DND-41 (cell line): ENCODE measurements around the gene HYDIN.

Source experiments
- ATAC-seq: fragments of 200-7000 bp; cut with Tn5 transposase; 3 replicates; pipeline ENCODE4 v1.9.1; 2021; ENCODE audit warnings: low read depth; ENCODE audit not compliant: insufficient read depth
- DNase-seq: peaks from one replicate; pipeline ENCODE4 v3.0.0-alpha.2; 2020
- H2AFZ ChIP-seq: 2 replicates; pipeline ENCODE4 v1.6.0; 2012; ENCODE audit warnings: low read depth, low read length
- H3K27ac ChIP-seq: 2 replicates; pipeline ENCODE4 v1.5.1; 2012; ENCODE audit warnings: low read length, inconsistent platforms
- H3K27me3 ChIP-seq: fragments of 200-600 bp; sonication (generic); 2 replicates; pipeline ENCODE4 v1.6.0; 2012; ENCODE audit warnings: low read length, mild to moderate bottlenecking, inconsistent platforms; ENCODE audit not compliant: insufficient read depth, poor library complexity
- H3K36me3 ChIP-seq: 2 replicates; pipeline ENCODE4 v1.5.1; 2012; ENCODE audit warnings: low read length, inconsistent platforms; ENCODE audit not compliant: insufficient read depth
- H3K4me1 ChIP-seq: 2 replicates; pipeline ENCODE4 v1.5.1; 2012; ENCODE audit warnings: mild to moderate bottlenecking, low read length; ENCODE audit not compliant: insufficient read depth
- H3K4me2 ChIP-seq: 2 replicates; pipeline ENCODE4 v1.6.0; 2012; ENCODE audit warnings: mild to moderate bottlenecking, moderate library complexity, low read length, inconsistent platforms; ENCODE audit not compliant: insufficient read depth
- H3K4me3 ChIP-seq, 2 experiments: fragments of 200-600 bp in 1 of 2; shearing (Covaris generic) in 1 of 2; 2 replicates each; pipeline ENCODE4 v1.5.1; 2012 to 2016; ENCODE audit warnings: inconsistent platforms in 2 of 2, low read length in 2 of 2, mild to moderate bottlenecking in 2 of 2, low read depth in 1 of 2, moderate library complexity in 1 of 2
- H3K79me2 ChIP-seq: 2 replicates; pipeline ENCODE4 v1.6.0; 2012; ENCODE audit warnings: low read length, inconsistent platforms; ENCODE audit not compliant: insufficient read depth
- H3K9ac ChIP-seq: 2 replicates; pipeline ENCODE4 v1.6.0; 2012; ENCODE audit warnings: low read depth, mild to moderate bottlenecking, inconsistent platforms, low read length, moderate library complexity
- H3K9me3 ChIP-seq: 2 replicates; pipeline ENCODE4 v1.5.1; 2012; ENCODE audit warnings: low read length, moderate library complexity, mild to moderate bottlenecking, inconsistent platforms; ENCODE audit not compliant: insufficient read depth, severe bottlenecking
- H4K20me1 ChIP-seq: 2 replicates; pipeline ENCODE4 v1.6.0; 2012; ENCODE audit warnings: low read length; ENCODE audit not compliant: insufficient read depth
- CTCF ChIP-seq: IDR thresholded peaks from 2 replicates; pipeline ENCODE4 v1.5.1; 2012; ENCODE audit warnings: borderline replicate concordance, low read length, moderate library complexity, mild to moderate bottlenecking; ENCODE audit not compliant: poor library complexity, severe bottlenecking; ENCODE audit errors: extremely low read depth
- EZH2 ChIP-seq: IDR thresholded peaks from 3 replicates; pipeline ENCODE4 v1.6.1; 2012; ENCODE audit warnings: borderline replicate concordance, low read depth, mild to moderate bottlenecking, moderate library complexity, low read length, inconsistent platforms; ENCODE audit not compliant: severe bottlenecking

The HYDIN gene

DNA sequence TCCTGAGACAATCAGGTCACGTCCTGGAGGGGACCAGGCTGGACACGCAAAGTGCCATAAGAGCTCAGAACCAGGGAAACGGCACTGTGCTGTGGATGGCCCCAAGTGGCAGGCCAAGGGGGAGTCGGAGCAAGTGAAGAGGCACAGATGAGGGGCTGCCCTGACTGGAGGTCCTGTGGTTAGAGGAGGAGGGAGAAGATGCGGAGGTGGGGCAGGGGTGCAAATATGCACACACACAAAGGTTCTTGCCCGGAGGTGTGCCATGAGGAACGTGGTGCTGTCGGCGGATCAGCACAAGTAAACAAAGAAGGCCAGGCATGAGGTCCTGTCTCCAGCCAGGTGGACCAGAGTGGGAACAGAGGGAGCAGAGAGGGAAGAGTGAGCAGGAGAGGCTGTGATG lies 453.0 kb downstream of the HYDIN start:
- ATAC-seq (no peak), DNase-seq (no peak)
- no peak for TF ChIP-seq CTCF
- Histone ChIP-seq H3K27me3 (no peaks in the 10 kb centered on the region), H3K4me1 (no peaks in the 10 kb centered on the region), H3K4me2 (no peak overlapping the region), H3K27ac (no peak overlapping the region), H3K79me2 (no peaks in the 10 kb centered on the region), H3K9me3 (peaks cover 6% of the 10 kb centered on the region), H2AFZ (no peak overlapping the region), H3K4me3 (no peak overlapping the region), H3K9ac (no peak overlapping the region), H3K36me3 (peaks cover 66% of the 10 kb centered on the region), H4K20me1 (no peaks in the 10 kb centered on the region)

DNA sequence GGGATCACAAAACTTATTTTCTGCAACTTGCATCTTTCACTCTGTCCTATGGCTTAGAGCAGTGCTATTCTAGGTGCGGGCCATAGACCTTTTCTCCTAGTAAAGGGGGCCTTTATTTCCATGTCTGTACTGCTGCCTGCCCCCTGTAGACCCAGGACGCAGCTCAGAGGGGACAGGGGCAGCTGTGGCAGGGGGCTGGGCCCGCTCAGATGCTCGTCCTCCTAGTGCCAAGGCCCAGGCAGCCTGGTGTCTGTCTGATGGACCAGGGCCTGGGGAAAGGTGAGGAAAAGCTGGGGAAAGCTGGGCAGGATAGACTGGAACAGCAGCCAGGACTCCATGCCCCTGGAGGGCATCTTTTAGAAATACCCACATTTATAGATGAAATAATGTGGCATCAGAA lies 455.1 kb downstream of the HYDIN start:
- Histone ChIP-seq H3K9ac (no peak overlapping the region), H3K36me3 (peaks cover 66% of the 10 kb centered on the region), H3K4me3 (no peak overlapping the region), H2AFZ (no peak overlapping the region), H3K27me3 (no peaks in the 10 kb centered on the region), H3K79me2 (no peaks in the 10 kb centered on the region), H3K9me3 (no peaks in the 10 kb centered on the region), H3K27ac (no peak overlapping the region), H4K20me1 (0 out of 2 replicates have a peak, but pooled peaks cover 4% of the 10 kb centered on the region), H3K4me2 (no peak overlapping the region), H3K4me1 (no peaks in the 10 kb centered on the region)
- TF ChIP-seq CTCF (no peak), EZH2 (no peak)
- ATAC-seq (no peak), DNase-seq (no peak)

DNA sequence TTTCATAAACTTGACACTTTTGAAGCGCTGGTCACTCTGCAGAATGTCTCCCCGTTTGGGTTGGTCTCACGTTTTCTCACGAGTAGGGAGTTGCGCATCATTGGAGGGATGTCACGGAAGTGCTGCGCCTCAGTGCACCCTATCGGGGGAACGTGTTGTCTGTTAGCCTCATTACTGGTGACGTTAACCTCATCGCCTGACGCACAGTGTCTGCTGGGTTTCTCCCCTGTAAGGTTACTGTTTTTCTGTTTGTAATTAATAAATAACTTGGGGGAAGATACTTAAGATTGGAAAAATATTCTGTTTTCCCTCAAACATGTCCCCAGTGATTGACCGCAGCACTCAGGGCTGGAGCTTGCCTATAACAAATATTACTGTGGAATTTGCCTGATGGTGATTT lies 456.3 kb downstream of the HYDIN start:
- Histone ChIP-seq H3K27ac (no peak overlapping the region), H2AFZ (no peak overlapping the region), H3K27me3 (no peaks in the 10 kb centered on the region), H3K36me3 (peaks cover 64% of the 10 kb centered on the region), H3K79me2 (no peaks in the 10 kb centered on the region), H3K4me2 (no peak overlapping the region), H4K20me1 (0 out of 2 replicates have a peak, but pooled peaks cover 4% of the 10 kb centered on the region), H3K9ac (no peak overlapping the region), H3K9me3 (no peaks in the 10 kb centered on the region), H3K4me3 (no peak overlapping the region), H3K4me1 (no peaks in the 10 kb centered on the region)
- ATAC-seq: no peak
- no peak for TF ChIP-seq CTCF
- no peak for TF ChIP-seq EZH2
- no peak for DNase-seq

DNA sequence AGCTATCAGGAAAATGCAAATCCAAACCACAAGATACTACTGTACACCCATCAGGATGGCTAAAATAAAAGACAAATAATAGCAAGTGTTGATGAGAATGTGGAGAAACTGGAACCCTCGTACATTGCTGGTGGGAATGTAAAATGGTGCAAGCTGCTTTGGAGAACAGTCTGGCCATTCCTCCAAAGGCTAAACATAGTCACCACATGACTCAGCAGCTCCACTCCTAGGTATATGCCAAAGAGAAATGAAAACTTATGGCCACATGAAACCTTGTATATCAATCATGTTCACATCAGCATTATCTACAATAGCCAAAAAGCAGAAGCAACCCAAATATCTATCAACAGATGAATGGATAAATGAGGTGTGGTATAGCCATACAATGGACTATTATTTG lies 458.0 kb downstream of the HYDIN start:
- Histone ChIP-seq H3K4me1 (no peaks in the 10 kb centered on the region), H3K27me3 (no peaks in the 10 kb centered on the region), H3K27ac (no peak overlapping the region), H3K36me3 (peaks cover 62% of the 10 kb centered on the region), H3K9ac (no peak overlapping the region), H4K20me1 (0 out of 2 replicates have a peak, but pooled peaks cover 6% of the 10 kb centered on the region), H2AFZ (no peak overlapping the region), H3K79me2 (no peaks in the 10 kb centered on the region), H3K4me3 (no peak overlapping the region), H3K4me2 (no peak overlapping the region), H3K9me3 (no peaks in the 10 kb centered on the region)
- ATAC-seq (no peak), DNase-seq (no peak)
- TF ChIP-seq CTCF: no peak
- TF ChIP-seq EZH2: no peak
